ENCODE results near the gene KCNT1.

Gene KCNT1

GRCh38 chr9:135703726-135704125 lies 1.7 kb downstream of the KCNT1 start:
- DNase-seq (ENCODE audit: low read depth), result no peak
- TF ChIP-seq POLR2A (IDR thresholded peaks at IDR 0.05; ENCODE audit: extremely low read depth, insufficient read length), result no peak
- TF ChIP-seq CTCF (IDR thresholded peaks at IDR 0.05; ENCODE audit: low read depth, low read length), result no peak
- no peak for TF ChIP-seq MAX (IDR thresholded peaks at IDR 0.05; ENCODE audit: low read depth, low read length)
- TF ChIP-seq MYC (IDR thresholded peaks at IDR 0.05; ENCODE audit: low read depth, low read length), result no peak
- H3K4me3 ChIP-seq (ENCODE audit: low read depth, low read length), result no peak overlapping the region

GRCh38 chr9:135704483-135704882 lies 2.5 kb downstream of the KCNT1 start:
- DNase-seq (ENCODE audit: low read depth), result no peak
- TF ChIP-seq POLR2A (IDR thresholded peaks at IDR 0.05; ENCODE audit: extremely low read depth, insufficient read length) (no peak), MAX (IDR thresholded peaks at IDR 0.05; ENCODE audit: low read depth, low read length) (no peak), CTCF (IDR thresholded peaks at IDR 0.05; ENCODE audit: low read depth, low read length) (no peak)

GRCh38 chr9:135705376-135705775 lies 3.4 kb downstream of the KCNT1 start:
- DNase-seq (ENCODE audit: low read depth), result no peak

More at GRCh38 chr9:135704483-135704882, 2.5 kb downstream of the KCNT1 start:
- no peak overlapping the region for H3K4me3 ChIP-seq (ENCODE audit: low read depth, low read length)

GRCh38 chr9:135706288-135706687 lies 4.3 kb downstream of the KCNT1 start:
- no peak overlapping the region for H3K4me3 ChIP-seq (ENCODE audit: low read depth, low read length)
- TF ChIP-seq POLR2A (IDR thresholded peaks at IDR 0.05; ENCODE audit: extremely low read depth, insufficient read length) (no peak), MYC (IDR thresholded peaks at IDR 0.05; ENCODE audit: low read depth, low read length) (no peak), MAX (IDR thresholded peaks at IDR 0.05; ENCODE audit: low read depth, low read length) (no peak), CTCF (IDR thresholded peaks at IDR 0.05; ENCODE audit: low read depth, low read length) (no peak)
- DNase-seq (ENCODE audit: low read depth), result no peak

More at GRCh38 chr9:135705376-135705775, 3.4 kb downstream of the KCNT1 start:
- H3K4me3 ChIP-seq (ENCODE audit: low read depth, low read length), result no peak overlapping the region
- TF ChIP-seq POLR2A (IDR thresholded peaks at IDR 0.05; ENCODE audit: extremely low read depth, insufficient read length), result no peak
- no peak for TF ChIP-seq CTCF (IDR thresholded peaks at IDR 0.05; ENCODE audit: low read depth, low read length)
- TF ChIP-seq MYC (IDR thresholded peaks at IDR 0.05; ENCODE audit: low read depth, low read length), result no peak
- TF ChIP-seq MAX (IDR thresholded peaks at IDR 0.05; ENCODE audit: low read depth, low read length), result no peak

- DNase-seq (ENCODE audit: low read depth), result no peak
- no peak for TF ChIP-seq POLR2A (IDR thresholded peaks at IDR 0.05; ENCODE audit: extremely low read depth, insufficient read length)
- no peak for TF ChIP-seq MAX (IDR thresholded peaks at IDR 0.05; ENCODE audit: low read depth, low read length)
- H3K4me3 ChIP-seq (ENCODE audit: low read depth, low read length), result no peak overlapping the region
Observed at GRCh38 chr9:135707252-135708138, 5.5 kb downstream of the KCNT1 start.

- no peak overlapping the region for H3K4me3 ChIP-seq (ENCODE audit: low read depth, low read length)
- TF ChIP-seq MYC (IDR thresholded peaks at IDR 0.05; ENCODE audit: low read depth, low read length) (no peak), POLR2A (IDR thresholded peaks at IDR 0.05; ENCODE audit: extremely low read depth, insufficient read length) (no peak), MAX (IDR thresholded peaks at IDR 0.05; ENCODE audit: low read depth, low read length) (no peak), CTCF (IDR thresholded peaks at IDR 0.05; ENCODE audit: low read depth, low read length) (no peak)
- no peak for DNase-seq (ENCODE audit: low read depth)
Observed at GRCh38 chr9:135708164-135708563, 6.2 kb downstream of the KCNT1 start.
